Keratinocyte (primary cell): Measurements from ENCODE around the gene LRFN4. TPM values are rescaled to one million over a fixed set of nuclear protein-coding genes. Genes with fewer than 3 reads are reported as not detected.

ENCODE experiments used
- DNase-seq: peaks from one replicate; pipeline ENCODE4 v3.0.0-alpha.2; 2011; ENCODE audit warnings: low read depth, missing footprints, low spot score
- FAIRE-seq: peaks from 2 replicates; lab custom pipeline; 2011; peaks lifted over from hg19 to GRCh38; lab: Jason Lieb, UNC
- H2AFZ ChIP-seq: 2 replicates; pipeline ENCODE4 v1.6.0; 2012; ENCODE audit warnings: low read length, control low read depth, inconsistent platforms; ENCODE audit not compliant: control insufficient read depth
- H3K27ac ChIP-seq: 2 replicates; pipeline ENCODE4 v1.5.1; 2011; ENCODE audit warnings: low read length; ENCODE audit not compliant: control insufficient read depth, insufficient read depth
- H3K27me3 ChIP-seq: 3 replicates; pipeline ENCODE4 v1.6.0; 2011; ENCODE audit warnings: low read length; ENCODE audit not compliant: control insufficient read depth, insufficient read depth; ENCODE audit errors: extremely low read depth
- H3K36me3 ChIP-seq, 2 experiments: 2 replicates in 1 of 2; 3 replicates in 1 of 2; pipeline ENCODE4 v1.5.1; 2011; ENCODE audit warnings: low read length in 2 of 2, mild to moderate bottlenecking in 1 of 2; ENCODE audit not compliant: control insufficient read depth in 2 of 2, insufficient read depth in 2 of 2; ENCODE audit errors: extremely low read depth in 1 of 2
- H3K4me1 ChIP-seq: 3 replicates; pipeline ENCODE4 v1.5.1; 2011; ENCODE audit warnings: low read length; ENCODE audit not compliant: control insufficient read depth, insufficient read depth; ENCODE audit errors: extremely low read depth
- H3K4me2 ChIP-seq: 3 replicates; pipeline ENCODE4 v1.6.0; 2011; ENCODE audit warnings: low read depth, low read length; ENCODE audit not compliant: control insufficient read depth, insufficient read depth; ENCODE audit errors: extremely low read depth
- H3K4me3 ChIP-seq, 3 experiments: fragments of 200-600 bp in 1 of 3; sonication (generic) in 1 of 3; 2 replicates in 2 of 3; 3 replicates in 1 of 3; pipeline ENCODE4 v1.5.1; 2011 to 2016; ENCODE audit warnings: low read length in 3 of 3, mild to moderate bottlenecking in 3 of 3, control low read depth in 2 of 3, inconsistent platforms in 1 of 3, low read depth in 1 of 3, mixed read lengths in 1 of 3, mixed run types in 1 of 3, moderate library complexity in 1 of 3; ENCODE audit not compliant: control insufficient read depth in 2 of 3, insufficient read depth in 2 of 3; ENCODE audit errors: extremely low read depth in 1 of 3
- H3K79me2 ChIP-seq: 2 replicates; pipeline ENCODE4 v1.6.0; 2012; ENCODE audit warnings: low read length; ENCODE audit not compliant: control insufficient read depth, insufficient read depth
- H3K9ac ChIP-seq: 3 replicates; pipeline ENCODE4 v1.6.0; 2011; ENCODE audit warnings: low read length; ENCODE audit not compliant: control insufficient read depth, insufficient read depth; ENCODE audit errors: extremely low read depth
- H3K9me1 ChIP-seq: 3 replicates; pipeline ENCODE4 v1.6.0; 2011; ENCODE audit warnings: low read length; ENCODE audit not compliant: control insufficient read depth, insufficient read depth; ENCODE audit errors: extremely low read depth
- H3K9me3 ChIP-seq: 2 replicates; pipeline ENCODE4 v1.5.1; 2012; ENCODE audit warnings: low read depth, low read length; ENCODE audit not compliant: control insufficient read depth
- H4K20me1 ChIP-seq: 3 replicates; pipeline ENCODE4 v1.6.0; 2011; ENCODE audit warnings: low read length; ENCODE audit not compliant: control insufficient read depth, insufficient read depth; ENCODE audit errors: extremely low read depth
- EZH2 ChIP-seq: IDR thresholded peaks from one replicate; pipeline ENCODE4 v1.6.1; 2012; ENCODE audit warnings: inconsistent platforms, mild to moderate bottlenecking, low read length, moderate library complexity
- dilution Hi-C: fragments of 300-500 bp; cut with MboI; formaldehyde crosslinking; loops from one replicate; pipeline ENCODE4 v1.7.0; 2020; ENCODE audit warnings: low sequenced_read_pairs; ENCODE audit not compliant: extremely low pct_ligation_motif_present
- polyA plus RNA-seq, 5 experiments: library from polyadenylated mRNA; depleted of rRNA in 3 of 5; stranded (reverse) in 3 of 5; stranded (forward) in 1 of 5; unstranded in 1 of 5; fragments of >200 nt; gene quantifications; 1 replicate in 1 of 5; 2 replicates in 3 of 5; 3 replicates in 1 of 5; pipeline versions ENCODE4 v1.2.1 to v1.2.3, GENCODE V29; 2011 to 2012; ENCODE audit warnings: missing spikeins in 2 of 5, low read depth in 1 of 5, low replicate concordance in 1 of 5
- TF ChIP-seq, protein P1 (sequence below), 3 experiments: IDR thresholded peaks in 1 of 3; conservative IDR thresholded peaks in 1 of 3; optimal IDR thresholded peaks in 1 of 3; 2 replicates in 2 of 3; 3 replicates in 1 of 3; pipeline versions ENCODE3 to v1.5.1; 2011; ENCODE audit warnings: low read length in 3 of 3, mild to moderate bottlenecking in 3 of 3, moderate library complexity in 2 of 3, control low read depth in 1 of 3, inconsistent platforms in 1 of 3; ENCODE audit not compliant: insufficient read depth in 2 of 3; ENCODE audit errors: extremely low read depth in 1 of 3

The LRFN4 gene
- polyA plus RNA-seq, 1 donor (not counting 4 experiments of a cell fraction or from before 2014, with no cell fraction given), result 1.1 TPM

DNA sequence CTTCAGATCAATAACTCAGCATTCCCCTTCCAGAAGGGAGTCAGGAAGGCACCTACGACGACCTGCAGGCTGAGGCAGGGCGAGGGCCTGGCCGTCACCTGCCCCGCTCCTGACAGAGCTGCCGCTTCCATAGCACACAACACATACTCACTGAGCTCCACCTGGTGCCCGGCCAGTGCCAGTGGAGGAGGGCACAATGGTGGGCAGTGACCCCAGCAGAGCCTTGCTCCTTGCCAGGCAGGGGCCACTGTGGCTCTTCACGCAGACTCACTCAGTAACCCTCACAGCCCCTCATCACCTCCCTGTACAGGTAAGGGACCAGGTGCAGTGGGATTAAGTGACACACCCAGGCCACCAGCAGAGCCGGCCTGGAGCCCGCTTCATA, 24.6 kb downstream of the LRFN4 start:
- Histone ChIP-seq H3K9ac (no peak overlapping the region), H3K27ac (no peak overlapping the region), H3K36me3 (peaks cover 2 to 5% of the 10 kb centered on the region in 2 experiments), H3K4me1 (peaks cover 49% of the 10 kb centered on the region), H3K9me3 (no peaks in the 10 kb centered on the region), H3K4me2 (peak overlapping the region; percentile 52), H3K9me1 (peaks cover 6% of the 10 kb centered on the region), H3K4me3 (no peak overlapping the region), H3K79me2 (peaks cover 13% of the 10 kb centered on the region), H3K27me3 (no peaks in the 10 kb centered on the region), H4K20me1 (peaks cover 23% of the 10 kb centered on the region), H2AFZ (no peak overlapping the region)
- no peak for FAIRE-seq
- no peak for DNase-seq
- TF ChIP-seq, protein P1, sequence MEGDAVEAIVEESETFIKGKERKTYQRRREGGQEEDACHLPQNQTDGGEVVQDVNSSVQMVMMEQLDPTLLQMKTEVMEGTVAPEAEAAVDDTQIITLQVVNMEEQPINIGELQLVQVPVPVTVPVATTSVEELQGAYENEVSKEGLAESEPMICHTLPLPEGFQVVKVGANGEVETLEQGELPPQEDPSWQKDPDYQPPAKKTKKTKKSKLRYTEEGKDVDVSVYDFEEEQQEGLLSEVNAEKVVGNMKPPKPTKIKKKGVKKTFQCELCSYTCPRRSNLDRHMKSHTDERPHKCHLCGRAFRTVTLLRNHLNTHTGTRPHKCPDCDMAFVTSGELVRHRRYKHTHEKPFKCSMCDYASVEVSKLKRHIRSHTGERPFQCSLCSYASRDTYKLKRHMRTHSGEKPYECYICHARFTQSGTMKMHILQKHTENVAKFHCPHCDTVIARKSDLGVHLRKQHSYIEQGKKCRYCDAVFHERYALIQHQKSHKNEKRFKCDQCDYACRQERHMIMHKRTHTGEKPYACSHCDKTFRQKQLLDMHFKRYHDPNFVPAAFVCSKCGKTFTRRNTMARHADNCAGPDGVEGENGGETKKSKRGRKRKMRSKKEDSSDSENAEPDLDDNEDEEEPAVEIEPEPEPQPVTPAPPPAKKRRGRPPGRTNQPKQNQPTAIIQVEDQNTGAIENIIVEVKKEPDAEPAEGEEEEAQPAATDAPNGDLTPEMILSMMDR (optimal IDR thresholded peaks at IDR 0.05 in 1 of 3, IDR thresholded peaks at IDR 0.05 in 1 of 3, conservative IDR thresholded peaks at IDR 0.05 in 1 of 3; ENCODE audit: extremely low read depth in 1 of 3, insufficient read depth in 2 of 3, low read length in 3 of 3), result peak in 1 of 3 experiments; percentile 44
- no peak for TF ChIP-seq EZH2
- dilution Hi-C loops, result no loop called here

DNA sequence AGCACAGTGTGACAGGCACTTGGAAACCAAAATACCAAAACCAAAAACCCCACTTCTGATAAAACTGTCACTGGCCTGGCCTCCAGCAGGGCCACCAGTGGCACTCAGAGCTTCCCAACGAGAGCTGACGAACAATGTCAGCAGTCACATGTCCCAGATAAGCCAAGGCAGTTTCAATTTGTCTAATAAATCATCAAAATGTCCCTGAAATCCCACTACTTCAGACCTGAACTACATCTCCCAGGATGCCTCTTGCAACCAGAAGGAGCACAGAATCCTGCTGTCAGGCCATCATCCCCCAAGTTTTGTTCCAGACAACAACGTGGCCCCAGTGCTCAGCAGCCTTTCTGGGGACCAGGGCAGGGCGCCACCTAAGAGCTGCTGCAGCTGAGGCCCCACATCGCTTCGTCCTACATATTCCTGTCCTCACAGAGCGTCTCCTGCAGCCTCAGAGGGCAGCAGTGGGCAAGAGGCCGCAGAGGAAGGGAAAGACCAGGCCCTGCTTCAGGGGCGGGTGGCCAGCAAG, 25.1 kb downstream of the LRFN4 start:
- H3K27me3 ChIP-seq, result no peaks in the 10 kb centered on the region
- H3K9ac ChIP-seq, result no peak overlapping the region
- no peak for DNase-seq
- H2AFZ ChIP-seq, result no peak overlapping the region
- no peak for TF ChIP-seq EZH2
- TF ChIP-seq, protein P1 (optimal IDR thresholded peaks at IDR 0.05 in 1 of 3, IDR thresholded peaks at IDR 0.05 in 1 of 3, conservative IDR thresholded peaks at IDR 0.05 in 1 of 3; ENCODE audit: extremely low read depth in 1 of 3, insufficient read depth in 2 of 3, low read length in 3 of 3), result no peak
- FAIRE-seq, result no peak
- peaks cover 13% of the 10 kb centered on the region for H3K79me2 ChIP-seq
- peaks cover 23% of the 10 kb centered on the region for H4K20me1 ChIP-seq
- no peak overlapping the region for H3K4me2 ChIP-seq
- H3K9me1 ChIP-seq, result peaks cover 6% of the 10 kb centered on the region
- peaks cover 5 to 10% of the 10 kb centered on the region in 2 experiments for H3K36me3 ChIP-seq
- no peaks in the 10 kb centered on the region for H3K9me3 ChIP-seq
- H3K4me1 ChIP-seq, result peaks cover 52% of the 10 kb centered on the region
- H3K4me3 ChIP-seq, result no peak overlapping the region
- no peak overlapping the region for H3K27ac ChIP-seq
- dilution Hi-C loops, result no loop called here
